ENCODE data around the gene A2M. TPM values are rescaled to one million over a fixed set of nuclear protein-coding genes. Genes with fewer than 3 reads are reported as not detected.

Gene A2M
- total RNA-seq, 1 donor from 2014 or later: 846 TPM

DNA sequence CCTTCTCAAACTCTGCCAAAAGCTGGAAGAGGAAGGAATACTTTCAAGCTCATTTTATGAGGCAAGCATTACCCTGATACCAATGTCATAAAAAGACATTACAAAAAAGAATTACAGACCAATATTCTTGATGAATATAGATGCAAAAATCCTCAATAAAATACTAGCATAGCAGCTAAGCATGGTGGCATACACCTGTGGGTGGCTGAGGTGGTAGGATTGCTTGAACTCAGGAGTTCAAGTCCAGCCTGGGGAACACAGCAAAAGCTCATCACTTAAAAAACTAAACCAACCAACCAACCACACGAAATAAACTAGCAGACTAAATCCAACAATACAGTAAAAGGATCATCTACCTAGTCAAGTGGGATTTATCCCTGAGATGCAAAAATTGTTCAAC is 29.6 kb downstream of the A2M start:
- no peak for DNase-seq (ENCODE audit: low spot score in 2 of 2)
- intact Hi-C loops (cut with DNase I): no loop called here
- H3K36me3 ChIP-seq: peaks cover 85 to 95% of the 10 kb centered on the region in 2 donors

DNA sequence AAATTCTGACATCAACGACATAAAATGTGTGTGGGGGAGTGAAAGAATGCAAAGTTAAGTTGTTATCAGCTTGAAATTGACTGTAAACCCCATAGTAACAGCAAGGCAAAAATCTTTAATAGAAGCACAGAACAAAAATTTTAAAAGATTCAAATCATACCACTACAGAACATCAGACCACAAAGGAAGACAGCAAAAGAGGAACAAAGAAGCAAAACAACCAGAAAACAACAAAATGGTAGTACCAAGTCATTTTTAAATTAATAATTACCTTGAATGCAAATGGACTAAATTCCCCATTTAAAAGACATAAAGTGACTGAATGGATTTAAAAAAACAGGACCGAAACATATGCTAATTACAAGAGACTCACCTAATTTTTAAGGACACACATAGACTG is 31.3 kb downstream of the A2M start:
- no peak overlapping the region for H3K4me3 ChIP-seq
- peaks cover 85 to 94% of the 10 kb centered on the region in 2 donors for H3K36me3 ChIP-seq
- intact Hi-C loops (cut with DNase I): no loop called here

More for the DNA sequence above, 29.6 kb downstream of the A2M start:
- Histone ChIP-seq H3K4me3 (no peak overlapping the region), H3K27ac (no peak overlapping the region), H3K4me1 (no peaks in the 10 kb centered on the region), H3K9me3 (peaks cover 0 to 16% of the 10 kb centered on the region in 2 donors), H3K27me3 (no peaks in the 10 kb centered on the region)
- TF ChIP-seq, protein P1, sequence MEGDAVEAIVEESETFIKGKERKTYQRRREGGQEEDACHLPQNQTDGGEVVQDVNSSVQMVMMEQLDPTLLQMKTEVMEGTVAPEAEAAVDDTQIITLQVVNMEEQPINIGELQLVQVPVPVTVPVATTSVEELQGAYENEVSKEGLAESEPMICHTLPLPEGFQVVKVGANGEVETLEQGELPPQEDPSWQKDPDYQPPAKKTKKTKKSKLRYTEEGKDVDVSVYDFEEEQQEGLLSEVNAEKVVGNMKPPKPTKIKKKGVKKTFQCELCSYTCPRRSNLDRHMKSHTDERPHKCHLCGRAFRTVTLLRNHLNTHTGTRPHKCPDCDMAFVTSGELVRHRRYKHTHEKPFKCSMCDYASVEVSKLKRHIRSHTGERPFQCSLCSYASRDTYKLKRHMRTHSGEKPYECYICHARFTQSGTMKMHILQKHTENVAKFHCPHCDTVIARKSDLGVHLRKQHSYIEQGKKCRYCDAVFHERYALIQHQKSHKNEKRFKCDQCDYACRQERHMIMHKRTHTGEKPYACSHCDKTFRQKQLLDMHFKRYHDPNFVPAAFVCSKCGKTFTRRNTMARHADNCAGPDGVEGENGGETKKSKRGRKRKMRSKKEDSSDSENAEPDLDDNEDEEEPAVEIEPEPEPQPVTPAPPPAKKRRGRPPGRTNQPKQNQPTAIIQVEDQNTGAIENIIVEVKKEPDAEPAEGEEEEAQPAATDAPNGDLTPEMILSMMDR (IDR thresholded peaks at IDR 0.05): no peak

DNA sequence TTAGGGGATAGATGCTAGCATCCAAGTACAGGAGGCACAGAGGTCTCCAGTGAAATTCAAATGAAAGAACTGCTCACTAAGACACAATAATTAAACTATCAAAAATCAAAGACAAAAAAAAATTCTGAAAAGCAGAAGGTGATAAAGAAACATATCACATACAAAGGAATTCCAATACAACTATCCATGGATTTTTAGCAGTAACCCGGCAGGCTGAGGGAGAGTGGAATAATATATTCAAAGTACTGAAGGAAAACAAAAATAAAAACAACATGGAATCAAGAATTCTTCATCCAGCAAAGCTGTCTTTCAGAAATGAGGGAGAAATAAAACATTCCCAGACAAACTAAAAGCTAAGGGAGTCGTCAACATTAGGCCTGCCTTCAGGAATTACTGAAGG is 31.9 kb downstream of the A2M start:
- H3K4me3 ChIP-seq: no peak overlapping the region
- intact Hi-C loops (cut with DNase I): no loop called here
- no peak for DNase-seq (ENCODE audit: low spot score in 2 of 2)
- H3K4me1 ChIP-seq: no peaks in the 10 kb centered on the region
- H3K36me3 ChIP-seq: peaks cover 85 to 94% of the 10 kb centered on the region in 2 donors
- H3K9me3 ChIP-seq: peaks cover 0 to 16% of the 10 kb centered on the region in 2 donors
- TF ChIP-seq, protein P1 (IDR thresholded peaks at IDR 0.05): no peak
- no peaks in the 10 kb centered on the region for H3K27me3 ChIP-seq
- no peak overlapping the region for H3K27ac ChIP-seq

More for the DNA sequence above, 31.3 kb downstream of the A2M start:
- H3K27me3 ChIP-seq: no peaks in the 10 kb centered on the region
- TF ChIP-seq, protein P1 (IDR thresholded peaks at IDR 0.05): no peak
- H3K4me1 ChIP-seq: no peaks in the 10 kb centered on the region
- H3K9me3 ChIP-seq: peaks cover 0 to 16% of the 10 kb centered on the region in 2 donors
- no peak overlapping the region for H3K27ac ChIP-seq
- DNase-seq (ENCODE audit: low spot score in 2 of 2): no peak

DNA sequence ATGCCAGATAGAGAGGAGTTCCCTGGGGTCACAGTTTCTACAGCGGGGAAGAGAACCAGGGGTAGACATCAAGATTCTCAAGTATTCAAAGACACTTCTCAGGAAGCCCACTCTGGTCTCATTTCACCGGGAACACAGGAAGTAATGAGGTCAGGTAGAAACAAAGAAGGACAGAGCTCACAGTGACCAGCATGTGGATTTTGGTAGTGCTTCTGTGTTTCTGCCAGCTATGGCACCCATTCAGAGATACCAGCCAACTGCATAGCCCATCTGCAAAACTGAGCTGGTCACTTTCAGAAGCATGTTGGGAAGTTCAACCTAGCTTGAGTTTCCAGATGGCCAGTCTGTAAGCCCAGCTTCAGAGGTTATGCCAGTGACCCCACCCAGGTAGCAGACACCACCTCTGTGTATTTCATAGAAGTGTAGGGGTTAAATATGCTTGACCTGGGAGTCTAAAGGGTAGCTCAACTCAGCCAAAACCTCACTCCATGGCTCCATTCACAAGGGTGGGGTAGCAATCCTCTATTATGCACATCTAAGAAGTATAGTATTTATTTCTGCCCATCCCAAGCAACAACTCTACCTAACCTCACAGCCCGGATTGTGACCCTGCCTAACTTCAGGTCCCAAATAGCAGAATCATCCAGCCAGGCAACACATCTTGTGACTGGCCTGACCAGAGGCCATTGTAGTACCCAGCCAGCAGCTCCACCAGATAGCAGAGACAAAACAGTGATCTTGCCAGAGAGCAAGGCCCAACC is 33.9 kb downstream of the A2M start:
- H3K27me3 ChIP-seq: no peaks in the 10 kb centered on the region
- no peaks in the 10 kb centered on the region for H3K4me1 ChIP-seq
- intact Hi-C loops (cut with DNase I): no loop called here
- TF ChIP-seq, protein P1 (IDR thresholded peaks at IDR 0.05): no peak
- H3K4me3 ChIP-seq: no peak overlapping the region
- H3K9me3 ChIP-seq: peaks cover 0 to 16% of the 10 kb centered on the region in 2 donors
- no peak for DNase-seq (ENCODE audit: low spot score in 2 of 2)
- H3K27ac ChIP-seq: no peak overlapping the region
- H3K36me3 ChIP-seq: peaks cover 87 to 96% of the 10 kb centered on the region in 2 donors

DNA sequence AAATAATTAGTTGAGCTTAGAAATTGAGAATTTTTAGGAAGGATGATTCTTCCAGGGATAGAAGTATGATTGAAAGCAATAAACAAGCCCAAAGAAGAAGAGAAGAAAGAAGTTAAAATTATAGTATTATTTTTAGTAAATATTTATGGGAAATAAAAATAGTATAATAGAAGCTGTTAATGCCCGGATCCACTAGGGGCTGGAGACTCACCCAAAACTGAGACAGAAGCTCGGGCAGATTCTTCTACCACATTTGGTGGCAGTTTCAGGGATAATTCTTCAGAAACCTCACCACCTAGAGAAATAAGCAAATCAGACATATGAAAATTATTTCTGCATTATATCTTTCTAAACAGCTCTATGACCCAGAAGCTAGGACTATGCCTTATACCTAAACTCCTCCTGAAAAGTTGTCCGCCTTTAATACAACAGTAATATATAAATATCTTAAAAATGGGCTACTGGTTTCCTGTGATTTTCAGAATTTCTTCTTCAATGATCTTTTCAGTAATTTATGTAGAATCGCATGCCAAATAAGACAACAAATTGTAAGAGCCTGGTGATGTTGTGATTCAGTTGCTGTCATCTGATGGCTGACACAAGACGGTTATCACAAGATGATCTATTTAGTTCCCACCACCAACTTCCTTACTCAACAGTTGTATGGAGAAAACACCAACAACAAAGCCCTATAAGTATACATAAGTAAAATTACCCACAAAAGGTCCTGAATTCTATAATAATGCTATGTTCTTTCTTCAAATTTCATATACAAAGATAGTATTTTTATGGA is 35.6 kb downstream of the A2M start:
- DNase-seq (ENCODE audit: low spot score in 2 of 2): no peak
- Histone ChIP-seq H3K9me3 (peaks cover 0 to 16% of the 10 kb centered on the region in 2 donors), H3K4me3 (no peak overlapping the region), H3K36me3 (peaks cover 89 to 99% of the 10 kb centered on the region in 2 donors), H3K4me1 (no peaks in the 10 kb centered on the region), H3K27me3 (no peaks in the 10 kb centered on the region), H3K27ac (no peak overlapping the region)
- intact Hi-C loops (cut with DNase I): no loop called here
- TF ChIP-seq, protein P1 (IDR thresholded peaks at IDR 0.05): no peak
